ENCODE measurements around the gene TPPP2. TPM values are rescaled to one million over a fixed set of nuclear protein-coding genes. Genes with fewer than 3 reads are reported as not detected.
"Not testable (repeated sequence)": the region's sequence is repeated elsewhere in the genome, so short reads cannot be mapped to it uniquely, and the experiment has no call there.

TPPP2 gene
- not detected for total RNA-seq

DNA sequence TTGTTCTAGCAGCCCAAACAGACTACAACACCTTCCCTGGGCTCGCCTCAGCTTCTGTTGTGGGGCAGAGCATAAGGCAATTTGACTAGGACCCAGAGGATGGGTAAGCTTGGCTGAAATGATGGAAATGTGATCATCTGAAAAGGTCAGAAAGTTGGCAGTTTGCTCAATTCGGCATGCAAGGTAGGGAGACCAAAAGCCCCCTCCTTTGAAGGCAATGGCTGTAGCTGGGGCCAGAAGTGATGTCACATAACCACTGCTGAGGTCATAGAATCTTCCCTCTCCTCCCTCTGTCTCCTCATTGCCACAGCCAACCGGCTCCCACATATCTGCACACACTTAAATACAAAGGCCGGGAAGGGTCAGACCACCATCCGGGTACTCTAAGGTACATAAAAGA is at the start of gene TPPP2:
Gene TPPP2, plus strand, starts transcription at position 301 of the 400 bp plus-strand sequence. CDS start 365 bp downstream, outside the sequence.
- Histone ChIP-seq H3K4me1 (peaks cover 0 to 14% of the 10 kb centered on the region in 2 donors), H3K36me3 (no peaks in the 10 kb centered on the region), H3K27ac (no peak within 1 kb of the TSS), H3K27me3 (no peaks in the 10 kb centered on the region), H3K4me3 (no peak within 1 kb of the TSS), H3K9me3 (no peaks in the 10 kb centered on the region)
- TF ChIP-seq, protein P1, sequence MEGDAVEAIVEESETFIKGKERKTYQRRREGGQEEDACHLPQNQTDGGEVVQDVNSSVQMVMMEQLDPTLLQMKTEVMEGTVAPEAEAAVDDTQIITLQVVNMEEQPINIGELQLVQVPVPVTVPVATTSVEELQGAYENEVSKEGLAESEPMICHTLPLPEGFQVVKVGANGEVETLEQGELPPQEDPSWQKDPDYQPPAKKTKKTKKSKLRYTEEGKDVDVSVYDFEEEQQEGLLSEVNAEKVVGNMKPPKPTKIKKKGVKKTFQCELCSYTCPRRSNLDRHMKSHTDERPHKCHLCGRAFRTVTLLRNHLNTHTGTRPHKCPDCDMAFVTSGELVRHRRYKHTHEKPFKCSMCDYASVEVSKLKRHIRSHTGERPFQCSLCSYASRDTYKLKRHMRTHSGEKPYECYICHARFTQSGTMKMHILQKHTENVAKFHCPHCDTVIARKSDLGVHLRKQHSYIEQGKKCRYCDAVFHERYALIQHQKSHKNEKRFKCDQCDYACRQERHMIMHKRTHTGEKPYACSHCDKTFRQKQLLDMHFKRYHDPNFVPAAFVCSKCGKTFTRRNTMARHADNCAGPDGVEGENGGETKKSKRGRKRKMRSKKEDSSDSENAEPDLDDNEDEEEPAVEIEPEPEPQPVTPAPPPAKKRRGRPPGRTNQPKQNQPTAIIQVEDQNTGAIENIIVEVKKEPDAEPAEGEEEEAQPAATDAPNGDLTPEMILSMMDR (IDR thresholded peaks at IDR 0.05), result no peak
- DNase-seq (ENCODE audit: low spot score in 2 of 2), result no peak
- intact Hi-C loops (cut with DNase I), result loop anchor here (5.0 kb wide), 1 partner anchor 418 kb away; no protein-coding TSS in a partner anchor

DNA sequence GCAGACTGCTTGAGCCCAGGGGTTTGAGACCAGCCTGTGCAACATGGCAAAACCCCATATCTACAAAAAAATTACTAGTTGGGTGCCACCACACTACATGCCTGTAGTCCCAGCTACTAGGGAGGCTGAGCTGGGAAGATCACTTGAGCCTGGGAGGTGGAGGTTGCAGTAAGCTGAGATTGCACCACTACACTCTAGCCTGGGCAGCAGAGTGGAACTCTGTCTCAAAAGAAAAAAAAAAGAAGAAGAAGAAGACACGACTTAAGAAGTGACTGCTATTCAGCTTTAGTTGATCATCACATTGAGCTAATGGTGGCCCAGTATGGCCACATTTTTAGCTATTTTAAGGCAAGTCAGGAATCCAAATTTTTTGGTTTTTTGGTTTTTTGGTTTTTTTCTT is 49.1 kb upstream of the TPPP2 start:
- no peaks in the 10 kb centered on the region for H3K9me3 ChIP-seq
- no peaks in the 10 kb centered on the region for H3K4me1 ChIP-seq
- no peak overlapping the region for H3K4me3 ChIP-seq
- DNase-seq (ENCODE audit: low spot score in 2 of 2), result no peak
- intact Hi-C loops (cut with DNase I), result loop anchor here (10.0 kb wide), 1 partner anchor 284 kb away; the partner anchor contains the start of gene HNRNPC
- H3K27ac ChIP-seq, result no peak overlapping the region
- H3K36me3 ChIP-seq, result no peaks in the 10 kb centered on the region
- H3K27me3 ChIP-seq, result no peaks in the 10 kb centered on the region
- TF ChIP-seq, protein P1 (IDR thresholded peaks at IDR 0.05), result no peak

DNA sequence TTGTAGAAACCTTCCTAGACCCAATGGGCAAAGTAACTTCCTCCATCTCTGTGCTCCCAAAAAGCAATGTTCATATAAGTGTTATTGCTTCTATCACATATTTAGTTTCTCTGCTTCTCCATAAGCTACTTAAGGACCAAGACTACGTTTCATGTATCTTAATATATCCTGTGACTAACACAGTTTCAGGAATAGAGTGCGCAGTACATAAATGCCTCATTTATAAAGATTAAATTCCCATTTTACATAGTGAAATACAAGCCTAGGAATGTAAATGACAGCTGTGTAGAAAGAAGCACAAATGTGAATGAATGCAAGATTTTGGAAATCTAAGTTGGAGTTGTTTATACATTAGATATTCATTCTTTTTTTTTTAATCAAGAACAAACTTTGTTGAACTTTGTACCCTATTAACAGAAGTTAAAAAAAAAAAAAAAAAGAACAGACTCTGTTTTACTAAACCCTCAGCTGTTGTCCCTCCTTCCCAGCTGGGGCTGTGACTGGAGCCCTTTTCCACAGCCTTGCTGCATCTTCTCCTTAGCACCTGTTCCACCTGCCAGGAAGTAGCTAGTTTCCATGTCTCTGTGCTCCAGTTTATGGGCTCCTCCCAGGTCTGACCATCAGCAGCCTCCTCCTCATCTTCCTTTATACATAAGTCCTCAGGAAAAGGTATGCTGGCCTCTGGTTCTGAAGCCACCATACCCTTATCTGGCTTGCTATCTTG is 47.2 kb upstream of the TPPP2 start:
- H3K4me3 ChIP-seq, result no peak overlapping the region
- peaks cover 13% of the 10 kb centered on the region in 2 donors for H3K4me1 ChIP-seq
- TF ChIP-seq, protein P1 (IDR thresholded peaks at IDR 0.05), result no peak
- no peak for DNase-seq (ENCODE audit: low spot score in 2 of 2)
- intact Hi-C loops (cut with DNase I), result loop anchor here (10.0 kb wide), 1 partner anchor 282 kb away; the partner anchor contains the start of gene HNRNPC
- no peaks in the 10 kb centered on the region for H3K9me3 ChIP-seq
- H3K27ac ChIP-seq, result no peak overlapping the region
- H3K36me3 ChIP-seq, result no peaks in the 10 kb centered on the region
- no peaks in the 10 kb centered on the region for H3K27me3 ChIP-seq

DNA sequence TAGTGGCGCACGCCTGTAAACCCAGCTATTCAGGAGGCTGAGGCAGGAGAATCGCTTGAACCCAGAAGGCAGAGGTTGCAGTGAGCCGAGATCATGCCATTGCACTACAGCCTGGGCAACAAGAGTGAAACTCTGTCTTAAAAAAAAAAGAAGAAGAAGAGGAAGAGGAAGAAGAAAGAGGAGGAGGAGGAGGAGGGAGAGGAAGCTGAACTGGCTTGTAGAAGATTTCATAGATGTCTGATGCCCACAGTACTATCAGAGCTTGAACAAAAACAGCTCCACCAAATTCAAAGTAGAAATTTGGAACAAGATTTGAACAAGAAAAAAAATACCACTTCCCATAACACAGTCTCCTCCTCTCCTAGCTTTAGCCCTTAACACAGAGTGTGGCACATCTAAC is 44.4 kb upstream of the TPPP2 start:
- not testable (repeated sequence) for DNase-seq (ENCODE audit: low spot score in 2 of 2); H3K4me3 ChIP-seq; H3K27ac ChIP-seq; H3K27me3 ChIP-seq; H3K36me3 ChIP-seq; H3K9me3 ChIP-seq
- peaks cover 24 to 27% of the 10 kb centered on the region in 2 donors for H3K4me1 ChIP-seq
- intact Hi-C loops (cut with DNase I), result loop anchor here (5.0 to 10.0 kb wide), 5 partner anchors 107 to 653 kb away; partner anchors contain the start of genes CCNB1IP1, HNRNPC and TEP1

DNA sequence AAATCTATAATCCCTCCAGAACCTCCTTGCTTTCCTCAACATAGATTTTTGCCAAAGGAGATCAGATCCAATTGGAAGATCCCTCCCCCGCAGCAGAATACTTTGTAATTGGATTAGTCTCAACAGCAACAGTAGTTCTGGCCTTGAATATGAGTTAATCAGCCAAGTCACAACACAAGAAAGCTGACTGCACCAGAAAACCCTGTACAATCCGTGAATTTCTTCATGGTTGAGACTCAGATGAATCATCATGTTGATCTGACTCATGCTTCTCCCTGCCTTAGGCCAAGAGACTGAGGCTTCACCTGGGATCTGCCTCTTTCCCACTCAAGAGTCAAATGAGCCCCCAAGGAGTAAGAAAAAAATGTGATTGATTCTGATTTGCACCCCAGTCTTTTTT is 43.2 kb upstream of the TPPP2 start:
- peak overlapping the region; percentile 36 to 75 for H3K27ac ChIP-seq

More for the DNA sequence above, 43.2 kb upstream of the TPPP2 start:
- TF ChIP-seq, protein P1 (IDR thresholded peaks at IDR 0.05), result no peak
- Histone ChIP-seq H3K27me3 (no peaks in the 10 kb centered on the region), H3K36me3 (peaks cover 0 to 4% of the 10 kb centered on the region in 2 donors), H3K4me3 (no peak overlapping the region), H3K4me1 (peaks cover 27 to 35% of the 10 kb centered on the region in 2 donors), H3K9me3 (no peaks in the 10 kb centered on the region)
- peak in 1 of 2 donors; percentile 80 for DNase-seq (ENCODE audit: low spot score in 2 of 2)
- intact Hi-C loops (cut with DNase I), result loop anchor here (1.0 to 10.0 kb wide), 7 partner anchors 16 to 655 kb away; partner anchors contain the start of genes CCNB1IP1, HNRNPC, RNASE4 and TEP1

Data from ascending aorta (tissue), 2 donors.